HK-2 (cell line): ENCODE results near the gene THNSL1.
A peak's percentile ranks its signal among the peaks of the same experiment; 100 is the strongest.

Experiments
- DNase-seq: peaks from one replicate; pipeline ENCODE4 v3.0.0-alpha.2; 2018; ENCODE audit not compliant: unreplicated experiment

Gene THNSL1

DNA sequence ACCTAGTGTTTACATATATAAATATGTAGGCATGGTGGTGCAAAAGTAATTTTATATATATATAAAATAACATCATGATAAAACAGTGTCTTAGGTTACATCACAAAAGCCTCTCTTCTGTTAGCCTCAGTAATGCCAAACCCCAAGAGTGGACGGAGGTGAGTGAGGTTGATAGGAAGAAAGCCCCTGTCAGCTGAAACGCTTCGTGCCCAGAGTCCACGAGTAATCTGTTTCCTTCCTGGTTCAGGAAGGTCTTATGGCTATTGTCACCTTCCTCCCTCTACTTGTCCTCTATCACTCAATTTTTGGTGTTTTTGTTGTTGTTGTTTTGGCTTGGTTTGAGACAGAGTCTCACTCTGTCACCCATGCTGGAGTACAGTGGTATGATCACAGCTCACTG lies 41.5 kb downstream of the THNSL1 start:
- DNase-seq = no peak

DNA sequence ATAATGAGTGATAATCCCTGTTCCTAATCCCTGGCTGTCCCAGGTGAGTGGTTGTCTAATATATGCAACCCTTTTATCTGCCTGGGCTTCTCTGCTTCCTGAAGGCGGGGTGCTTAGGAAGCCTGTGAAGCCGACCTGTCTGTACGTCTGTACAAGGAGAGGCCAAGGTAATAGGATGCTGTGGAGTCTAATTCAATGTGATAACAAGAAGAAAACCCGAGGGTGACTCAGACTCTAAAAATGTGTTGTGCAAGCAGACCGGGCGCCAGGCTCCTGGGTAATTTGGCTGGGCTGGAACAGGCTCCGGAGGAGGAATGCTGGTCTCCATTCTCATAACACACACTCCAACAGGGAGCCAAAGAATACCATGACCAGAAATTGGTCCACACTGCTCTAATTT lies 43.6 kb downstream of the THNSL1 start:
- DNase-seq = peak; percentile 60

DNA sequence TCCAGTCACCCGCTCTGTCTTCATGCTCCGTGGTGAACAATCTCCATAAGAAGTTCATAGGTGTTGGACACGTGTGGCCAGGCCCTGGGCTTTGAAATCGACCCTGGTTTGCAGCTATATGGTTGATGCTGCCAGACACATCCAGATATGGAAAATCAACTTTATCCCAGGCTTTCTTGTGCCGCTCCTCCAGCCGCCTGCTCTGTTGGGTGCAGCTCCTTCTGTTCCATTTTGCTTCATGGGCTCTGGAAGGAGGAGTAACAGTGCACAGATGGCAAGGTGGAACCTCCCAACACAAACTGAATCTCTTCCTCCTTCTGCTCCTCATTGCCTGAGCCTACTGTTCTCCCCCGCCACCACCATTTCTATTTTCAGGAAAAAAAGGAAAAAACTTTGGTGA lies 44.7 kb downstream of the THNSL1 start:
- no peak for DNase-seq

DNA sequence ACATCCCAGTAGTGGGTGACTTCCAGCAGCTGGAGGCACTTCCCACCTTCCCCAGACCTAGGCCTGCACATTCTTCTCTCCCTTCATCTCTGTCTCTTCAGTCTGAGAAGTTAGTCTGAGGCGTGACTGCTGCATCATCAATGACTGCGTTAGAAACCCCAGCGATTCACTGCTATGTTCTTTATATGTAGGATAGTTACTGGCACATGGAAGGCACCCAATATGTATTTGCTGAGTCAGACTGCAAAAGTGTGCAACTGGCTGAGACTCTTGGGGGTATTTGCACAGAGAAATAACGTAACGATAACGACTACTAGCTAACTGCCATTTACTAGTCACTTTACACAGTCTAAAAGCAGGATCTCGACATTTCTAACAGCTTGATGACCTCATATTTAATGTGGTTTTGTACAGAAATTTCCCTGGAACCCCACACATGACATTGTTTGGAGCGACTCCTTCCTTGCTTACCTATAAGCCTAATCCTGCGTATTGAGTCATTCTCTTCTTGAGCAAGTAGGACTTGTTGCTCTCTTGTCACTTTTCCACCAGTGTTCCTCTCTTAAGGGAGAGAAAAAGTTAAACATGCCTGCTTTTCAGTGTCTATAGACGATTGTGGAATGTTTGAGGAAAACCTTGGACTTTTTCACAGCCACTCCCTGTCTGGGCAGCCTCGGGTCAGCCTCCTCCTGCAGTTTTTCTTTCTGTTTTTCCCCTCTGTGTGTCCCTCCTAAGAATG lies 45.5 kb downstream of the THNSL1 start:
- peak; percentile 3 for DNase-seq

DNA sequence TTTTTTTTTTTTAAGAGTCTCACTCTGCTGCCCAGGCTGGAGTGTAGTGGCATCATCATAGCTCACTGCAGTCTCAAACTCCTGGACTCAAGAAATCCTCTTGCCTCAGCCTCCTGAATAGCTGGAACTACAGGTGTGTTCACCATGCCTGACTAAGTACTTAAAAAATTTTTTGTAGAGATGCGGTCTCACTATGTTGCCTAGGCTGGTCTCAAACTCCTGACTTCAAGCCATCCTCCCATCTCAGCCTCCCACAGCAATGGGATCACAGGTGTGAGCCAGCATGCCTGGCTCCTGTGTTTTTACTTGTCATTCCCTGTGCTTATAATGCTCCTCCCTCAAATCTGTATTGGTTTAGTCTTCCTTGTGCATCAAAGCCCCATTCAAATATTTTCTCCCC lies 46.7 kb downstream of the THNSL1 start:
- no peak for DNase-seq

DNA sequence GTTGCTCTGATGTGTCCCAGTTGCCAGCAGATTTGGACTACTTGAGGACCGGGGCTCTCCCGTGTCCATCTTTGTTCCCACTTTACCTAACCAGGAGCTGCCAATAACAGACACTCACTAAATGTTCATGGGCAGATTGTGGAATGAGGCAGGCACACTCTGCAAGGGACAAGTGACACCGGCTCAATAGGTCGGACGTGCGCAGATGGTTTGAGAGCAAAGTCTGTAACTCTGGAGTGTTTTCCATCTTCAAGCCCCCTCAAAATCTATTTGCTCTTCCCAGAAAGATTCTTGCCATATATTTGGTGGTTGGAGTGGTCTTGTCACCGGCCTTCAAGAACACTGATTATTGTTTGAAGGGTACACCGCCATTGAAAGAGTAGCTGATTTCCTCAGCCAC lies 47.2 kb downstream of the THNSL1 start:
- DNase-seq = no peak

DNA sequence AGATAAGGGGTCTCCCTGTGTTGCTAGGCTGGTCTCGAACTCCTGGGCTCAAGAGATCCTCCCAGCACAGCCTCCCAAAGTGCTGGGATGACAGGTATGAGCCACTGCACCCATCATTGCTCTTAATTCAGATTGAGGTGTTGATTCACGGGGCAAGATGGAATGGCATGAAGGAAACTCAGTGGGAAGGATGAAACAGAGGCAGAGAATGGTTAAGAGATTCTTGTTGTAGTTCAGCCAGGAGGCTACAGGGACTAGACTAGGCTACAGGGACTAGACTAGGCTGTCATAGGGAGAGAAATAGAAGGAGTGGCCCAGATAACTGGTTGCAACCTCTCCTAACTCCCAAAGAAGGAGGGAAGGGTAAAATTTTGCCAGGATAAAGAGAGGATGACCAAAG lies 48.0 kb downstream of the THNSL1 start:
- no peak for DNase-seq

DNA sequence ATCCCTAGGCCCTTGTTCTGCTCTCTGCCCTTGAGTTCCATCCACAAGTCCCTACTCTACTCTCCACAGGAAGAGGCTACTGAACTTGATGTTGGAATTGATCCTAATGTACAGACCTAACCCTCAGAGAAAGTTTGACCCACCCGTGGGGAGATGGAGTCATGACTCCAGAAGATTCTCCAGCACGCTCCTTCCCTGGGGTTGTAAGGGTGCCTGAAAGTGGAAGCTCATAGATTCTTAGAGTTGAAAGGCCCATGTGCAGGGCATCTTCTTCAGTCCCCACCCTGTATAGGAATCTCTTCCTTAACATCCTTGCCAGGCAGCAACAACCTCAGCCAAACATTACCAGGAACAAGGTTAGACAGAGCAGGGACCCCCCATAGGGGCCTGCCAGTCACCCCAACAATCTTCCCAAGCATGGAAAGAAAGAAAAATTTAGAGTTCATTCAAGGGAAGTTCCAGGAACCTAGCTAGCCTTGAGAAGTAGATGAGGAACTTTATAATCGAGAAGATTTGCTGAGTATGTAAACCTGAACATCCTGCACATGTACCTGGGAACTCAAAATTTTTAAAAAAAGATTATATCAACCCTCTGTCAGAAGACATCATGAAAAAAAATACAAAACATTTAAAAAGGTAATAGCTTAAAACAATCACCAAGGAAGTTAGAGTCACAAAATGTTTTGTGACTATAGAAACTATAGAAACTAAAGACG lies 49.5 kb downstream of the THNSL1 start:
- DNase-seq = no peak

DNA sequence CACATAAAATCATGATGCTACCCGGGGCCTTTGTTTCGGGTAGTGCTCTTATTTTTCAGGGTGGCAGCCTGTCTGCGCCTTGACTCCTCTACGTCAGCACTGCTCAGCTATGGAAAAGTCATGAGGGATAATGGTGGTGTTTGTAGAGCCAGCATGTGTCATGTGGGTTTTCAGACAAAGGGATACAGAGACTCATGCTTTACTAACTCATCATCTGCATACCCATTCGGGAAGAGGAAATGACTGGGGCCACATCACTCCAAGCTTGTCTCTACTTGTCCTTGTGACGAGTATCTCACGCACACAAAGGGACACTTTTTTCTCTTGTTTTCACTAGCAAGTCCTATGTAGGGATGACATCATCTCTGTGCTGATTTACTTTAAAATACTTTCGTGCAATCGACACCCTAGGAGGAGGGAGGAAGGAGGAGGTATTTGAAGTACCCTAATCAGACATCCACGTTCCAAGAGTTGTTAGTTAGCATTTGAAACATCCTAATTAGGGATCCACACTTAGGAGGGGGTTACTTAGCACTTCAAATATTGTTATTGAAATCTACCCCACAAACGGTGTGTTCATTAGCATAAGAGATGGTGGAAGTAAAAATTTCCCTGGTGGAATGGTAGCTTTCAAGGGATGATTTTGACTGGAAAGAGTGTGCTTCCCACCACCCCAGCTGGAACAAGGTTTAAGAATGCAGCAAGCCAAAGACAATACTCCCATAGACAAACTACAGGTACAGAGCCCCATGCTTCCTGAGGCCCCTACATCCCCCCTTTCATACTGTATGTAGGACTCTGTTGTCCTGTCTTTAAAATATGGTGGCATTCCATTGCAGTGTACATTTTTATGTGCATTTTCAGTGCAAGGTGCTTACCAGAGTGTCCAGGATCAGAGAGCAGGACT lies 52.0 kb downstream of the THNSL1 start:
- DNase-seq = no peak

DNA sequence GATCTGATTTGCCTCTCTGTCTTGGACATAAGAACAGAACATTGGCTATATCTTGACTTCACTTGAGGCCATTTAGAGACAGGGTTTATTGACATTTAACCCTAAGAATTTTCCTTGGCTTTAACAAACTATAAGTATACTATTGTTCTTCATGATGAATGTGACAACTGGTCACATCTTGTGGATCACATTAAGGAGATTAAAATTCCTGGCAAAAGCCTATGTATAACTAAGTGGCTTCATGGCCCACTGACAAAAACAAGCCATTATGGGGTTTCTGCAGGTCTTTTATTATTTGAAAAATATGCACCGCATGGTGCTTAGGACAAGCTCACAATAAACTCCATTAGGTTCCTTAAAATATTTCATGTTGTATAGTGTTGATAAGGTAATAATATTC lies 54.8 kb downstream of the THNSL1 start:
- no peak for DNase-seq

DNA sequence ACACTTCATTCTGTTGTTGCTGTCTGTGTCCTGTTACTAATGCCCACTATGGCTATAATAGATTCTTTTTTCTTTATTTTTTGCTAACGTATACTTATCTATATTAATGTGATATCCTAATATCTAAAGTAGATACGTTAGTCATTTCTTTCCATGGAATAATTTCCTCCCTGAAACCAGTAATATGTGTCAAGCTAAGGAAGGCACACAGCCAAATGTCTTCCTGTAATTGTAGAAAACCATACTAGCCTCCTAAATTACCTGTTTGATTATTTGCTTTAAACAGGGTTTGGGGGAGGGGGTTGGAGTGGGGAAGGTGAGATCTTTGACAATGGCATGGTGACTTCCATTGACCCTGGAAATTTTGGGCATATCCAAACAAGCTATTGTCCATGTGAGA lies 56.4 kb downstream of the THNSL1 start:
- DNase-seq = no peak

DNA sequence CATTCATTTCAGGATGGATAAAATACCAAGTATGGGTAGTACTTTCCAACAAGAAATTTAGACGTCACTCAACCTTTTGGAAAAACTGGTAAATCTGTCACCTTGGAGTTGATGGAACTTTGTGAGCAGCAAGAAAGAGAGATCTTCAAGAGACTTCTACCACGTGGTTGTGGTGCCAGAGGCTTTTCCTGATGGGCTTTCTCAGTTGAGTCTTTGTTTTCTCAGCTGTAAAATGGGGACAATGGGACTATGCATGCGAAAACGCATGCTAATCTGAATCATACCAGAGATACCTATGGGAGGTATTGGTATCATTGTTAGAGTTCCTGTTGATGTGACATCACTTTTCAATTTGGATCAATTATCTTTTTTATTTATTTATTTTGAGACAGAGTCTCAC lies 59.4 kb downstream of the THNSL1 start:
- DNase-seq = no peak
